Astrocyte (in vitro differentiated cells and primary cell): Measurements from ENCODE around the gene APH1B. TPM values are rescaled to one million over a fixed set of nuclear protein-coding genes. Genes with fewer than 3 reads are reported as not detected.

Source experiments
- DNase-seq: peaks from one replicate; pipeline ENCODE4 v3.0.0-alpha.2; 2010; ENCODE audit warnings: low read depth
- FAIRE-seq: peaks from 2 replicates; lab custom pipeline; 2011; peaks lifted over from hg19 to GRCh38; lab: Jason Lieb, UNC
- H2AFZ ChIP-seq: 2 replicates; pipeline ENCODE4 v1.6.0; 2012; ENCODE audit warnings: low read depth, low read length, inconsistent platforms
- H3K27ac ChIP-seq: 2 replicates; pipeline ENCODE4 v1.5.1; 2011; ENCODE audit warnings: low read depth, low read length, inconsistent platforms
- H3K27me3 ChIP-seq: 2 replicates; pipeline ENCODE4 v1.6.0; 2011; ENCODE audit warnings: low read length, inconsistent platforms; ENCODE audit not compliant: insufficient read depth
- H3K36me3 ChIP-seq: 2 replicates; pipeline ENCODE4 v1.5.1; 2011; ENCODE audit warnings: low read length, inconsistent platforms; ENCODE audit not compliant: insufficient read depth
- H3K4me1 ChIP-seq: 2 replicates; pipeline ENCODE4 v1.5.1; 2011; ENCODE audit warnings: low read length, inconsistent platforms; ENCODE audit not compliant: insufficient read depth
- H3K4me2 ChIP-seq: 2 replicates; pipeline ENCODE4 v1.6.0; 2012; ENCODE audit warnings: low read length, inconsistent platforms
- H3K4me3 ChIP-seq: 2 replicates; pipeline ENCODE4 v1.5.1; 2011; ENCODE audit warnings: low read depth, mild to moderate bottlenecking, low read length, inconsistent platforms; ENCODE audit not compliant: insufficient read depth
- H3K79me2 ChIP-seq: 2 replicates; pipeline ENCODE4 v1.6.0; 2012; ENCODE audit warnings: mild to moderate bottlenecking, low read length, inconsistent platforms; ENCODE audit not compliant: insufficient read depth
- H3K9ac ChIP-seq: 2 replicates; pipeline ENCODE4 v1.6.0; 2012; ENCODE audit warnings: mild to moderate bottlenecking, low read length, inconsistent platforms
- H3K9me3 ChIP-seq: 2 replicates; pipeline ENCODE4 v1.5.1; 2012; ENCODE audit warnings: low read depth, mild to moderate bottlenecking, low read length, inconsistent platforms; ENCODE audit not compliant: insufficient read depth
- H4K20me1 ChIP-seq: 2 replicates; pipeline ENCODE4 v1.6.0; 2012; ENCODE audit warnings: low read length, inconsistent platforms; ENCODE audit not compliant: insufficient read depth
- H3K27ac Mint-ChIP-seq: one replicate; pipeline ENCODE4 v1.8.0; 2021; ENCODE audit warnings: mild to moderate bottlenecking, mixed read lengths; ENCODE audit not compliant: unreplicated experiment
- H3K27me3 Mint-ChIP-seq: one replicate; pipeline ENCODE4 v1.8.0; 2021; ENCODE audit warnings: low read depth, mixed read lengths; ENCODE audit not compliant: unreplicated experiment
- H3K36me3 Mint-ChIP-seq: one replicate; pipeline ENCODE4 v1.8.0; 2021; ENCODE audit warnings: low read depth, mixed read lengths; ENCODE audit not compliant: unreplicated experiment
- H3K4me1 Mint-ChIP-seq: one replicate; pipeline ENCODE4 v1.8.0; 2021; ENCODE audit warnings: low read depth, mixed read lengths; ENCODE audit not compliant: unreplicated experiment
- H3K4me3 Mint-ChIP-seq: one replicate; pipeline ENCODE4 v1.8.0; 2021; ENCODE audit warnings: mild to moderate bottlenecking, moderate library complexity, mixed read lengths; ENCODE audit not compliant: unreplicated experiment
- H3K9me3 Mint-ChIP-seq: one replicate; pipeline ENCODE4 v1.8.0; 2021; ENCODE audit warnings: mild to moderate bottlenecking, mixed read lengths; ENCODE audit not compliant: unreplicated experiment
- CTCF ChIP-seq: IDR thresholded peaks from 2 replicates; pipeline ENCODE4 v1.5.1; 2011; ENCODE audit warnings: low read depth, mild to moderate bottlenecking, inconsistent platforms, low read length, moderate library complexity; ENCODE audit not compliant: insufficient read depth
- EZH2 ChIP-seq: IDR thresholded peaks from 2 replicates; pipeline ENCODE4 v1.6.1; 2012; ENCODE audit warnings: mild to moderate bottlenecking, low read length, inconsistent platforms; ENCODE audit not compliant: insufficient read depth
- total RNA-seq: library from RNA; stranded (reverse); gene quantifications from 2 replicates; pipeline ENCODE4 v1.2.1, GENCODE V29; 2021

APH1B gene
- total RNA-seq, 1 donor from 2014 or later = 18.2 TPM

DNA sequence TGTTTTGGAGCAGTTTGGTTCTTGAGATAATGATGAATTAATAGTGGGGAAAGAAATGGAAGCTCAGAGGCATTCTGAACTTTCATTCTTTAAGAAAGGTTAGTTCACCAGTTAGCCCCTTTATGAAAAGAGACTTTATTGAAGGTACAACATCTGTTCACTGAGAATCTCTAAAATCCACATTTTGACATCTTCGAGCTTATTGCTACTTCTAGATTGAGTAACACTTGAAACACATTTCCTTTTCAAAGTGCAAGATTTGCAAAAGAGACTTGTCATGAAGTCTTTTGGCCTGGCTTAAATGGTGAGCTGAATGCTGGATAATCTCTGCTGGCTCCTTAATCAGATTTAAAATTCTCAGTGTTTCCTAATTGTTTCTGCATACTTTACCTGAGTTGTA, 45.7 kb upstream of the APH1B start:
- Mint-ChIP-seq H3K27ac (no peak overlapping the region), H3K27me3 (no peaks in the 10 kb centered on the region), H3K4me3 (no peak overlapping the region), H3K9me3 (no peaks in the 10 kb centered on the region), H3K4me1 (peaks cover 52% of the 10 kb centered on the region), H3K36me3 (peaks cover 1% of the 10 kb centered on the region)
- Histone ChIP-seq H3K4me1 (peaks cover 32% of the 10 kb centered on the region), H3K4me2 (no peak overlapping the region), H2AFZ (no peak overlapping the region), H4K20me1 (no peaks in the 10 kb centered on the region), H3K9ac (no peak overlapping the region), H3K4me3 (no peak overlapping the region), H3K27ac (no peak overlapping the region), H3K27me3 (no peaks in the 10 kb centered on the region), H3K9me3 (no peaks in the 10 kb centered on the region), H3K79me2 (peaks cover 10% of the 10 kb centered on the region), H3K36me3 (no peaks in the 10 kb centered on the region)
- FAIRE-seq (no peak), DNase-seq (no peak)
- no peak for TF ChIP-seq CTCF
- no peak for TF ChIP-seq EZH2

GRCh38 chr15:63232405-63232804, 45.0 kb upstream of the APH1B start:
- Mint-ChIP-seq H3K4me3 (no peak overlapping the region), H3K27ac (no peak overlapping the region), H3K36me3 (peaks cover 1% of the 10 kb centered on the region), H3K4me1 (peaks cover 52% of the 10 kb centered on the region), H3K9me3 (no peaks in the 10 kb centered on the region), H3K27me3 (no peaks in the 10 kb centered on the region)
- H4K20me1 ChIP-seq = no peaks in the 10 kb centered on the region
- peak overlapping the region; percentile 48 for H3K4me2 ChIP-seq
- no peaks in the 10 kb centered on the region for H3K27me3 ChIP-seq
- FAIRE-seq (no peak), DNase-seq (no peak)
- H3K4me1 ChIP-seq = peaks cover 32% of the 10 kb centered on the region
- no peak overlapping the region for H3K4me3 ChIP-seq
- no peaks in the 10 kb centered on the region for H3K9me3 ChIP-seq
- no peak overlapping the region for H2AFZ ChIP-seq
- no peak overlapping the region for H3K27ac ChIP-seq
- no peak overlapping the region for H3K9ac ChIP-seq
- no peaks in the 10 kb centered on the region for H3K36me3 ChIP-seq
- H3K79me2 ChIP-seq = peaks cover 17% of the 10 kb centered on the region
- TF ChIP-seq EZH2 (no peak), CTCF (no peak)

DNA sequence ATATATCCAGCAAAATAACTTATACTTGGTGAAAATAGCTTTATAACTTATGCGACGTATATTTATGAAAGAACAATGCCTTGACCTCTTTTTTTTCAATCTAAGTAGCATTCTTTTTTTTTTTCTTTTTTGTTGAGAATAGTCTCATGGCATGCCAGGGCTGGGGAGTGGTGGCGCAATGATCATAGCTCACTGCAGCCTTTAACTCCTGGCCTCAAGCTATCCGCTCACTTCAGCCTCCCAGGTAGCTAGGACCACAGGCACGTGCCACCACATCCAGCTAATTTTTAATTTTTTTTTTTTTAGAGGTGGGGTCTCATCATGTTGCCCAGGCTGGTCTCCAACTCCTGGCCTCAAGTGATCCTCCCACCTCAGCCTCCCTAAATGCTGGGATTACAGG, 44.5 kb upstream of the APH1B start:
- Histone ChIP-seq H3K9ac (peak overlapping the region; percentile 33), H3K27me3 (no peaks in the 10 kb centered on the region), H3K27ac (peak overlapping the region; percentile 94), H3K4me2 (peak overlapping the region; percentile 66), H2AFZ (no peak overlapping the region), H3K4me1 (peaks cover 32% of the 10 kb centered on the region), H3K9me3 (no peaks in the 10 kb centered on the region), H3K4me3 (no peak overlapping the region), H4K20me1 (no peaks in the 10 kb centered on the region), H3K36me3 (no peaks in the 10 kb centered on the region), H3K79me2 (peaks cover 21% of the 10 kb centered on the region)
- no peaks in the 10 kb centered on the region for H3K27me3 Mint-ChIP-seq
- TF ChIP-seq EZH2 (no peak), CTCF (no peak)
- H3K4me3 Mint-ChIP-seq = no peak overlapping the region
- H3K36me3 Mint-ChIP-seq = peaks cover 4% of the 10 kb centered on the region
- peaks cover 52% of the 10 kb centered on the region for H3K4me1 Mint-ChIP-seq
- DNase-seq = no peak
- H3K27ac Mint-ChIP-seq = no peak overlapping the region
- FAIRE-seq = no peak
- no peaks in the 10 kb centered on the region for H3K9me3 Mint-ChIP-seq
